Ramos (cell line): ENCODE data around the gene PSMB2.

ENCODE experiments used
- in situ Hi-C: fragments of 300-500 bp; cut with MboI; formaldehyde crosslinking; loops from one replicate; pipeline ENCODE4 v1.14.3; 2022; ENCODE audit warnings: low sequenced_read_pairs; ENCODE audit not compliant: unreplicated experiment

Gene PSMB2

DNA sequence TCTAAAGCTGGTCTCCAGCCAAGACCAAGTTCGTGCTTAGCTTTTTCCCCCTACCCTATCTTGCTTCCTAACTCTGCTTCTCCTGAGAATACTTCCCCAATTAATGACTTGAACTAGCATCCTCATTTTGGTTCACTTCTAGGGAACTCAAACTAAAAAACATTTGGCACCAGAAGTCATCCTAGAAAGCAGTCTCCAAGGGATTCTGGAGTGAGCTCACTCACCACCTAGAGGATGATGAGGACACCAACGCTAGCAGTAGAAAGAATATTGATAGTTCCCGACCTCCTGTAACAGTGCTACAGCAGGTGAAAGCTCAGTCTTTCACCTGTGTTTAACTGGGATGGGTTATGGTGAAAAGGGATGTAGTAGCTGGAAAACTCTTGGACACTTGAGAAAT is 4.7 kb upstream of the PSMB2 start:
- in situ Hi-C loops: no loop called here

DNA sequence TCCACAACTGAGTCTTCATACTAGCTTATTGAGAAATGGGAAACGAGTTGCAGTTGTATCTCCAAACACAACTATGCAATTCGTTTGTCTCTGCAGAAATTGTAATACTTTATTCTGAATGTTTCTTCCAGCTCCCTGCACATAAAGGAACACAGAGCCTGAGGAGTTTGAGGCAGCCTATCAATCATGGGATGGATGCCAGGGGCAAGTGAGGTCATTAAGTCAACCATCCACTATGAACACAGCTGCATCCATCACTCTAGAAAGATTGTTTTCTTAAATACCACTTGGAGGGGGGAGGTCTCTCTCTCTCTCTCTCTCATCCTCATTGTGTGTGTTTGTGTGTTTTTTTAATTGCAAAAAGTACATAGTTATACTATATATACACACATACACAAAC is 2.9 kb upstream of the PSMB2 start:
- in situ Hi-C loops: no loop called here

DNA sequence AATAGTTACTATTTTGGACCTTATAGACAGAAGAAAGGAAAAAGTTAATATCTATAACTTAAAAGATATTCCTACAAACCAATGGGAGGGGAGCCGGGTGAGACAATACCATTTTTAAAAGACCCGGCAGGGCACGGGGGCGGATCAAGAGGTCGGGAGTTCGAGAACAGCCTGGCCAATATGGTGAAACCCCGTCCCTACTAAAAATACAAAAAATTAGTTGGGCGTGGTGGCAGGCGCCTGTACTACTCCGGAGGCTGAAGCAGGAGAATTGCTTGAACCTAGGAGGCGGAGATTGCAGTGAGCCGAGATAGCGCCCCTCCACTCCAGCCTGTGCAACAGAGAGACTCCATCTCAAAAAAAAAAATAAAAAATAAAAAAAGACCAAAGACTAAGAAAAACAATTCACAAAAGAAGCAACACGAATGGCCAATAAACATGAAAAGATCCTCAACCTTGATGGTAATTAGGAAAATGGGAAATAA is 1.2 kb upstream of the PSMB2 start:
- in situ Hi-C loops: no loop called here

DNA sequence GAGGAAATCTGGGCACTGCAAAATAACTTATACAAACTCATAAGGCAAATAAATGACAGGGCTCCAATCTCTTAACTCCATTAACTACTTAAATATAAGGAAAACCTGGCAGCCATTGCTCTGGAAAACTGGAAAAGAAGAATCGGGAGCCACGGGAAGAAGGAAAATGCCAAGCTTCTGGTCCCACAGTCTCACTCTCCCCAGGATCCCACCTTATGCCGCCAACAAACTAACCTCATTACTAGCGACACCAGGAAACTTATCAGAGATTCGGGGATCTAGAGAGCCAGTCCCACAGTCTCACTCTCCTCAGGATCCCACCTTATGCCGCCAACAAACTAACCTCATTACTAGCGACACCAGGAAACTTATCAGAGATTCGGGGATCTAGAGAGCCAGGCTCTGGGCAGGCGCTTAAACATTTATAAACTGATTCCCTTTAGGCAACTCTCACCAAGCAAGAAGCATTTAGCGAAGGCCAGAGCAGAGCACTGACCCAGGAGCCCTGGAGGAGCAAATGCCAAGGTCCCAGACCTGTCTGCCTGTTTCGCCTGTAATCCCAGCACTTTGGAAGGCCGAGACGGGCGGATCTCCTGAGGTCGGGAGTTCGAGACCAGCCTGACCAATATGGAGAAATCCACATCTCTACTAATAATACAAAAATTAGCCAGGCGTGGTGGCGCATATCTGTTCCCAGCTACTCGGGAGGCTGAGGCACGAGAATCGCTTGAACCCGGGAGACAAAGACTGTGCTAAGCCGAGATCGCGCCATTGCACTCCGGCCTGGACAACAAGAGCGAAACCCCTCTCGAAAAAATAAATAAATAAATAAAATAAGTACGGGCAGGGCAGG is 720 bp downstream of the PSMB2 start:
- in situ Hi-C loops: no loop called here

DNA sequence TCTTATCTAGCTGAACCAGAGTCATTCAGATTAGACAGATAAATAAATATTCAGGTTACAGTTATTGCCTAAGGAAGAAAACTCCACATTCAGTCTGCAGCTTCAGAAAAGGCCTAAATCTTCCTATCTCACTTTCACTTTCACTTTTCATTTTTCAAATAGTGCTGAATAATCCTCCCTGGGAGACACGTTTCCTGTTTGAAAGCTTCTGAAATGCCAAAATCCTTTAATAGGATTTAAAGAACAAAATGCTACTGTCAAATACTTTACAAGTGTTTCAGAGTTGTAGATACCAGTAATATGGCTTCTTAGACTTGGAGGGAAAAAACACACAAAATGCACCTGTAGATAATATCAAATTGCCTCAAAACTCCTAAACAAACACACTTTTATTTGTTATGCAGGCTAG is 3.9 kb downstream of the PSMB2 start:
- in situ Hi-C loops: no loop called here

DNA sequence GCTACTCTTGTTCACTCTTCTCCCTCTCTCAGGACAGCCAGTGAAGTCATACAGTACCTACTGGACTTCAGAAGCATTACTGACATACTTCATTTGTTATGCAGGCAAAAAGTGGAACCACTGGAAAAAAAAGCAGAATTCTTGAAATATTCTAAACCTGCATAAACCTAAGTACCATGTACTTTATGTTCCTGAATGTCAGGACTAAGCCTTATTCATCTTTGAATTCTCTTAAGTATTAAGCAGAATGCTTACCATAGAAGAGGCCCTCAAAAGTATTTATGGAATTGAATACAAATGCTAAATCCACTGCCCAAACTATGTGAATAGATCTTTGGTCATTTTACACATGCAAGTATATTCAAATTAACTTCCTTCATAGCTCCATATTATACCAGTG is 7.8 kb downstream of the PSMB2 start:
- in situ Hi-C loops: no loop called here

DNA sequence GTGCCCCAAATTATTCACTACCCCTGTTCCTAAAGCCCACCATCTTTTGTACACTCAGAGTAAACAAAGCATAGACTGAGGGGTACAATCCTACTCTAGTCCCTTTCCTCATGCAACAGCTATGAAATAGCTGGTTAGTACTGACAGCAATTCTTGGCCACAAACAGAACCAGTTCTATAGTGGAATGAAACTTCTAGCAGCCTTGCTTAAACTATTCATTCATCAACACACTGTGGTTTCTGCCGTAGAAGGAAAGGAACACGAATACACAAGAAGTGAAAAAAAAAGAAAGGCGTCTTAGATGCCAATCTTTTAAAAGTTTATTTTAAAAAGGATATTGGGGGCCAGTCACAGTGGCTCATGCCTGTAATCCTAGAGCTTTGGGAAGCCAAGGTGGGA is 9.9 kb downstream of the PSMB2 start:
- in situ Hi-C loops: no loop called here

DNA sequence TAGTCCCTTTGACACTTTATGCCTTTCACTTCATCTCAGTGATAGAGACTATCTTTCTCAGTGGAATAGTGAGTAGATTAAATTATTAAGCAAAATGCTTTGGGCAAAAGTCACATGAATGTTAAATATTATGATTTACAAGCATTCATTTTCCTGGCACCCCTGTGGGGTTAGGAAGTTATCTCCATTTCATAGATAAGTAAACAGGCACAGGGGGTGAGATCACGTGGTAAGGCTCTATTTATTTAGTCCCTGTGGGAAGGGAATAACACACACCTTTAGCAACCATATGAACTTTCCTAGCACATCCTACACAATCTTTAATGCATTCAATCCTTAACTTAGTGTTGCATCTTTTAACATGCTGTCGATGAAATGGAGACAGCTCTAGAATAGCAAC is 12.3 kb downstream of the PSMB2 start:
- in situ Hi-C loops: no loop called here

DNA sequence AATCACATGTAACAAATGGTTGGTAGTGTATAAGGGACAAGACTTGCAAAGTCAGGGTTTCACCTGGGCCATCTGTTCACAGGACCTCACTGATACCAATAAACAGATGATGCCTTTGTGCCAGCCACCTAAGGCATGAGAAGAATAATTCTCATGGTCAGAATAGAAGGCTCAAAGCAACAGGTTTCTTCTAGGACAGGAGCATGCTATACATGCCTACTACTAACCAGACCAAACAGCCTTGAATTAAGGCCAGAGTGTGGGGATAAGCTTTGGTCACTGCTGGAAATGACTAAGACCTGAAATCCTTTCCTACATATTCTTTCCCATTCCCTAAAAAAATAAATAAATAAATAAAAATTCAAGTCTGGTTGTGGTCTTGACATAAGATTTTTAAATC is 17.5 kb downstream of the PSMB2 start:
- in situ Hi-C loops: no loop called here

DNA sequence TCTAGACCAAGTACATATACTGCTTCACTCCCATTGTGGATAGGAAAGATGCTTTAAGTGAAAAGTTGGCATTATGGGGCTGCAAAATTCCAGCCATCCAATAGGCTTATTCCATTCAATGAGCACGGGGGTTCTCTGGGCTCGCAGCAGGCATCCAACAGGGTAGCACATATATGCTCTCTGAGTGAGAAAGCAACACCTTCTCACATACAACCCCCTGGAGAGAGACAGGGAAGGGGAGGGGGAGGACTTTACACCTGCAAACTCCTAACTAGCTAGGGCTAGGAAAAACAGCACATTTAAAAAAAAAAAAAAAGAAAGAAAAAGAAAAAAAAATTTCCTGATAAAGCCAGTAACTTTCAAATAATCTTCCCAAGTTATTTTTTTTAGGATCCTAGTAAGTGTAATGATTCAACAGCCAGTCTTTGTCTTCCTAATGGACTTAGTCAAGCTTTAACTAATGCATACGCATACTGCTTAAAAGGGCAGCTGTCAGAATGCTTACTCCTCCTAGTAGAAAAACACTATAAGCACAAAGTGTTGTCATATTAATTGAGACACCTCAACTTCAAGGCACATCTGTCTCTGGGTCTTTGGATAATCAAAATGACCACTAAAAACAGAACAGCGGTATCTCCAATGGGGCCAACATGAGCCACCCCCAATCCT is 18.7 kb downstream of the PSMB2 start:
- in situ Hi-C loops: no loop called here

DNA sequence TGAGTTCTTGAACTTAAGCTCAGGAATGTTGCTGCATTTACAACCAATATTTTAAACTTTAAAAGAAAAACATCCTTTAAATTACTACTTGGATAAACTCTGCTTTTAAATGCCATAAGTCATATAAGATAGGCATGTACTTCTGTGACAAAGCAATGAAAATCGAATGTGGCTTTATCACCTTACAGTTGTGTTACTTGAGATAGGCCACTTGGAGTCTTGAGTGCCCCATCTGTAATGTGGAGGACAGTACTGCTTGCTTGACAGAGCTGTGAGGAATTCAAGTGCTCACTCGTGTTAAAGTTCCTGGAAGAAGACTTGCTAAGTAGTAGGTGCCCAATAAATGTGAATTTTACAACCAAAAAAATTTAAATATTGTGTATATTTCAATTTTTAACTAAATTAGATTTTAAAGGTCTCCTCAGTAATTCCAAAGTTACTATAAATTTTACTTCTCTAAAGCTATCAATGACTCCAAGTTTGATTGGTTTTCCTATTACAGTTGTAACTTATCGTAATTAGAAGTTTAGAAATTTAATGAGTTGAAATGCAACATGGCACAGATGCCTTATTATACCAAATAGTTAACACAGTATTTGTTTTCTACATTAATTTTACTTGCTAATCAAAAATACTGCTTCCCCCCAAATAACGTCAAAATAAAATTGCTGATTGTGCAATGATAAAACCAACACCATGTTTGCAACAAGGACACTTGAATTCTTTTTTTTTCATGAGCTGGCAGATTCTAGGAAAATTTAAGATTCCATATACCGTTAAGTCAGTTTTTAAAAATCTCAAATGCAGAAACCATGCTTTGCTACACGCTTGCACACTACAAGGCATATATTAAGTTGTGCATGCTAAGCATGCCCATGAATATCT is 21.8 kb downstream of the PSMB2 start:
- in situ Hi-C loops: no loop called here

DNA sequence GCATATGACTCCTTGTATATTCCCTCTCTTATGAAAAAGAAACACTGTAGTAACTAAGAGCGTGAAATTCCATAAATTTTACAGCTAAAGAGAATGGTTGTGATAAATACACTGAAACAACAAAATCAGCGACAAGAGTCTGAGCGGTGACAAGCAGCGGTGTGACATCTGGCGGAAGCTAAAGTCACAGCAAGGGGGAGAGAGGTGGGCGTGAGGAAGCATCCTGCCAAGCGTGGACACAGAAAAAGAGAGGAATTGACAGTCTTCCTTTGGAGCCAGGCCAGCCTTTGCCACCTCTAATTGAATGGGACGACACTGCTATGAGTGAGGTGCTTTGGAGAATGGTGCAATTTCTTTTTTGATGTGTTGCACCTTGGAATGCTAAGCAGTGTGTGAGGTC is 25.9 kb downstream of the PSMB2 start:
- in situ Hi-C loops: no loop called here

DNA sequence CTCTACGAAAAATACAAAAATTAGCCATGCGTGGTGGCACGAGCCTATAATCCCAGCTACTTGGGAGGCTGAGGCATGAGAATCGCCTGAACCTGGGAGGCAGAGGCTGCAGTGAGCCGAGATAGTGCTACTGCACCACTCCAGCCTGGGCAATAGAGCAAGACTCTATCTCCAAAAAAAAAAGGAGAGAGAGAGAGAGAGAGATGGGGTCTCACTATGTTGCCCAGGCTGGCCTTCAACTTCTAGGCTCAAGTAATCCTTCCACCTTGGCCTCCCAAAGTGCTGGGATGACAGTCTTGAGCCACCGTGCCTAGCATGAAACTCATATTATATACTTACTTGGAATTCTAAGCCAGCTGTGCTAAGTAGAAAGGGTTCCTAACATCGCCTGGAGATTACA is 29.7 kb downstream of the PSMB2 start:
- in situ Hi-C loops: no loop called here

DNA sequence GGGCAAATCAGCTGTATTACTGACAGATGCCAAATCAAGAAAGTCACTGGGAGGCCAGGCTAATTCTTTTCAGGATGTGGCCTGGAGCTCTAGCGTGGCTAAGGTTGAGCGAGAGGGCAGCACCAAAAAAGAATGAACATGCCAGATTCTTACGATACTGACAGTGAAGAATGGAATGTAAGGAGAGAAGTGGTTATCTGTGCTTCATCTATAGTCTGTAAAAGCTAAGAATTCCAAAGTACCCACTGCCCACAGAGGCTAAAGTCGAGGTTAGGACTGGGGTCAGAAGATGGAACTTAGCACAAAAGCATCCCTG is 35.5 kb downstream of the PSMB2 start:
- in situ Hi-C loops: no loop called here

DNA sequence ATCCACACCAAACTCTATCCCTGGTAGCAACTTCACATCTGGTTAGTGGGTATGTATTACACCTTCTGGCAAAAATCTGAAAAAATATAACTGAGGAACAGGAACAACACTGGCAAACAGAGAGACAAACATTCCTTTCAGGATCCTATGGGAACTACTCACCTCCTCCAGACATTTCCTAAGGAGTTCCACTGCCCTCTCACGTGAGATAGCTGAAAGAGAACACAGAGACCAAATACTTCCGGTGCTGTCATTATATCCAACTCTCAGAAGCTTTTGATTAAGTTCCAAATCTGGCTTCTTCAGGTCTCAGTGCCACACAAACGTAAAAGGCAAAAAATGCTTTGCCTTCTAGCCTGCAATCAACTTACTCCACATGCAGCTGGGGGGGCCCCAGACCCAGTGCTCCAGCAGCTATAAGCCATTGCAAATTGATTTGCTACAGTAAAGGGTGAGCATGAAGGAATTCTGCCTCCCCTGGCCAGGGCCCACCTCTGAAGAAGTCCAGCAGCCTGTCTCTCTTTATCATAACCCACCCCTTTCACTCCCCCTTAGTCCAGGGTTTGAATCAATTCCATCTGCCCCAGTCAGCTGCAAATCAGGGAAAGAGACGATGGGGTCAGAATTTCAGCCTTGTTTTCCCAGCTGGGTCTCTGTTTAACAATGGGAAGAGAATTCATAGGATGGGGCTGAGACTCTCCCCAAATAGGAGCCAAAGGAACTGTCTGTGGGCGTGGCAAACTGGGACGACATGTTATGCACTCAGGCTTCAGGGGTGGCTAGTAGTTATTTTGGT is 36.1 kb downstream of the PSMB2 start:
- in situ Hi-C loops: no loop called here

DNA sequence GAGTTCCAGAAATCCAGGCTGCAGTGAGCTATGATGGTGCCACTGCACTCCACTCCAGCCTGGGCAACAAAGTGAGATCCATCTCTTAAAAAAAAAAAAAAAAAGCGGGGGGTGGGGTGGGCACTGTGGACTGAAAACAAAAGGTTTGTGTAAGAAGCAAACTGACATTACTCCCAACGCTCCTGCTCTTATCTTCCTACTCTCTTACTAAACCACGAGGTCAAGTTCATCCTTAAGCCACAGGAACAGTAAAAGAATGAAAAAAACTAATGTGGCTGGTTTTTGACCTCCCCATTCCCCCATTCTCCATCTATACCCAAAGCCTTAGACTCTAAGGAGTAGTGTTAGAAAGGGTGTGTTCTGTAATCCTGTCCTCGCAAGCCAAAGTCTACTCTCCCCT is 37.4 kb downstream of the PSMB2 start:
- in situ Hi-C loops: no loop called here

DNA sequence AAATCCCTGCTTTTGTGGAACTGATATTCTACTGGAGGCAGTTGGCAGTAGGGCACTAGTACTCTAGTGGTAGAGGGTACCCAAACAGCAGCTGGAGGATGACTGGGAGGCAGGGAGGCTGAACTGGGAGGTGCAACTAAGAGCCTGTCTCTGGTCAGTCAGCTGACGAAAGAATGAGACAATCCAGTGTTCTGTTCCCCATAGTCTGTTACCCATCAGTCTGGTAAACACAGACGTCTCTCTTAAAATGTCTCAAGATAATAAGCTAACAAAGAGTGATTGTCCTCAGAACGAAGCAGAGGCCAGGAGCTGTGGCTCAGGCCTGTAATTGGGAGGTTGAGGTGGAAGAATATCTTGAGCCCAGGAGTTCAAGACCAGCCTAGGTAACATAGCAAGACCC is 37.9 kb downstream of the PSMB2 start:
- in situ Hi-C loops: no loop called here

DNA sequence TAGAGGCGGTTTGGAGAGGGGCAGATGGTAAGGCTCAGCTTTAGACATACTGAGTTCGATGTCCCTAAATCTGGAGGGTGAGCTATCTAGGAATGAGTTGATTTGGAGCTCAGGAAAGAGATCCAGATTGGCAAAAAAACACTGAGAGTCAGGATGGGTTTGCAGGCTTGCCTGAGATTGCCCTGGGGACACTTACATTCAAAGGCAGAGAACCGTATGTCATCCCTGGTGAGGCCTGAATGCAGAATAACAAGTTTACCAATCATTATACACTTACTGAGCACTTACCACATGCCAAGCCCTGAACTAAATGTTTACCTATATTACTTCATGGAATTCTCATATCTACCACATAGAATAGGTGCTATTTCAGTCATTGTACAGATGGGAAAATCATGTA is 40.7 kb downstream of the PSMB2 start:
- in situ Hi-C loops: no loop called here

DNA sequence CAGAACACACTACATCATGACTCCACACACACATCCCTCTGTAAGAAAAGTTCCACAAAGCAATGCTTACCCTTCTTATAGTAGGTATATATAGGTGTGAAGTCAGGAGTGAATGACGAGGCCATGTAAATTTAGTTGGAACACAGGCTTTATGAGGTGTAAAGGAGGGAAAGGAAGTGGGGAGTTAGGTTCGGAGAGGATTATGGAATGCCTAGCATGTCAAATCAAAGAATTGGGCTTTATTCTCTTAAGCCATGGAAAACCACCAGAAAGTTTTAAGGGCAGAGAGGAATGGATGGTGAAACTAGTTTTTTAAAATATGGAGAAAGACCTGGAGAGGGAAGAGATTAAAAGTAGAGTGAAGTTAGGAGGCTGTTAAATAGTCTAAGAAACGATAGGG is 41.9 kb downstream of the PSMB2 start:
- in situ Hi-C loops: no loop called here

DNA sequence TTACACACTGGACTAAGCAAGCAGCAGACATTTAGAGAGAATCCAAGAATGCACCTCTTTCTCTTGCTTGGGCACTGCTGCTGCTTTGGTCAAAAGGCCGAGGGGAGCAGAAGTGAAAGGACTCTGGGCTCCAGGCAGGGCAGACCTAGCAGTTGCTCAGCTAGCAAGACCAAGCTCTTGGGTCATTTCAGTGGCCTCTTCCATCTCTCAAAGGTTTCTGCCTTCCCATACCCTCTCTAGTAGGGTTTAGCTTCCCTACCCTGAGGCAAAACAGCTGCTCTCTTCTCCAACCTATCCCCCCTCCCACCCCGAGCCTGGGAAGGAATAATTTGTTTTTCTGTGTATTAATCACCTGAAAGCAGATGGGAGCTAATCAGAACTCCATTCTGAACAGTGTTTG is 42.4 kb downstream of the PSMB2 start:
- in situ Hi-C loops: no loop called here
